ENCODE data around the gene NEURL1B.

NEURL1B gene

DNA sequence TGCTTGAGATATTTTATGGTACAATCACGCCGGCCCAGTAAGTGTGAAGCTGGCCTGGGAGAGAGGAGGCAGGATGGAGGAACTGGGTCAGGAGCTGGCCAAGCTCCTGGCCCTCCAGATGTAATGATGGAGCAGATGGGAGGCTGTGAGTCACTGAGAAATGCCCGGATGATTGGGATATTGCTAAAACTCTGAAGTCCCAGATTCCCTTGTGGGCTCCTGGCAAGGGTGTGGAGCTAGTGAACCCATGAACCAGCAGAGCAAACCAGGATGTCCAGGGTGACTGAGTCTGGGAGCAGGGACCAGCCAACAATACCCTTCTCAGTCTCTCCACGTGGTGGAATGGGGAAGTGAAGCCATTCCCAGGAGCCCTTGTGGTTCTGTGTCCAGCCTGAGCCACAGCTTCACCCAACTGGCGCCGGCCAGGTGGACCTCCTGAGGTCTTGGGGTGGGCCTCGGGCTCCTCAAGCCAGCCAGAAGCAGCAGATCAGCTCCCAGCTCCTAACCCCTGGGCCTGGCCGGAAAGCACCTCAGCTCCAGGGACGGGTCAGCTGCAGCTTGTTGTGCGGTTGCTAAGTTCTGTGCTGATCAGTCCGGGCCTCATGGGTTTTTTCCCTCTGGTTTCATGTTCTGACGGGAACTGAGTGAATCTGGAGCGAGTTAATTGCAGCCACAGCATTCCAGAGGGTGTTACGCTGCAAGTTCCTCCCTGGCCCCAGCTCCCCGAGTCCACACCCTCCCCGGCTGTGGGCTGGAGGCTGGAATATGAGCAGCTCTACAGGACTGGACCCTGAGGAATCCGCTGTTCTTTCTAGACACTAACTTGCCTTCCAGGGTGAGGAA, 92.3 kb downstream of the NEURL1B start:
- Histone ChIP-seq H3K4me1 (peaks cover 0 to 59% (median 37%) of the 10 kb centered on the region in 4 donors), H3K4me3 (peak overlapping the region in 1 of 2 donors; percentile 21), H3K27me3 (no peaks in the 10 kb centered on the region), H3K36me3 (no peaks in the 10 kb centered on the region), H3K9me3 (no peaks in the 10 kb centered on the region), H3K27ac (peak overlapping the region; percentile 90 to 94)
- DNase-seq: peak; percentile 92 to 95
- intact Hi-C loops (cut with DNase I; ENCODE audit: low total_unique reads): no loop called here
- TF ChIP-seq, protein P1, sequence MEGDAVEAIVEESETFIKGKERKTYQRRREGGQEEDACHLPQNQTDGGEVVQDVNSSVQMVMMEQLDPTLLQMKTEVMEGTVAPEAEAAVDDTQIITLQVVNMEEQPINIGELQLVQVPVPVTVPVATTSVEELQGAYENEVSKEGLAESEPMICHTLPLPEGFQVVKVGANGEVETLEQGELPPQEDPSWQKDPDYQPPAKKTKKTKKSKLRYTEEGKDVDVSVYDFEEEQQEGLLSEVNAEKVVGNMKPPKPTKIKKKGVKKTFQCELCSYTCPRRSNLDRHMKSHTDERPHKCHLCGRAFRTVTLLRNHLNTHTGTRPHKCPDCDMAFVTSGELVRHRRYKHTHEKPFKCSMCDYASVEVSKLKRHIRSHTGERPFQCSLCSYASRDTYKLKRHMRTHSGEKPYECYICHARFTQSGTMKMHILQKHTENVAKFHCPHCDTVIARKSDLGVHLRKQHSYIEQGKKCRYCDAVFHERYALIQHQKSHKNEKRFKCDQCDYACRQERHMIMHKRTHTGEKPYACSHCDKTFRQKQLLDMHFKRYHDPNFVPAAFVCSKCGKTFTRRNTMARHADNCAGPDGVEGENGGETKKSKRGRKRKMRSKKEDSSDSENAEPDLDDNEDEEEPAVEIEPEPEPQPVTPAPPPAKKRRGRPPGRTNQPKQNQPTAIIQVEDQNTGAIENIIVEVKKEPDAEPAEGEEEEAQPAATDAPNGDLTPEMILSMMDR (IDR thresholded peaks at IDR 0.05): no peak

GRCh38 chr5:172733974-172734346, 92.9 kb downstream of the NEURL1B start:
- intact Hi-C loops (cut with DNase I; ENCODE audit: low total_unique reads): no loop called here
- Histone ChIP-seq H3K27ac (peak overlapping the region; percentile 90 to 94), H3K4me1 (peaks cover 0 to 65% (median 37%) of the 10 kb centered on the region in 4 donors), H3K4me3 (peak overlapping the region in 1 of 2 donors; percentile 21), H3K9me3 (no peaks in the 10 kb centered on the region), H3K36me3 (no peaks in the 10 kb centered on the region), H3K27me3 (no peaks in the 10 kb centered on the region)
- TF ChIP-seq, protein P1 (IDR thresholded peaks at IDR 0.05): no peak
- DNase-seq: no peak

DNA sequence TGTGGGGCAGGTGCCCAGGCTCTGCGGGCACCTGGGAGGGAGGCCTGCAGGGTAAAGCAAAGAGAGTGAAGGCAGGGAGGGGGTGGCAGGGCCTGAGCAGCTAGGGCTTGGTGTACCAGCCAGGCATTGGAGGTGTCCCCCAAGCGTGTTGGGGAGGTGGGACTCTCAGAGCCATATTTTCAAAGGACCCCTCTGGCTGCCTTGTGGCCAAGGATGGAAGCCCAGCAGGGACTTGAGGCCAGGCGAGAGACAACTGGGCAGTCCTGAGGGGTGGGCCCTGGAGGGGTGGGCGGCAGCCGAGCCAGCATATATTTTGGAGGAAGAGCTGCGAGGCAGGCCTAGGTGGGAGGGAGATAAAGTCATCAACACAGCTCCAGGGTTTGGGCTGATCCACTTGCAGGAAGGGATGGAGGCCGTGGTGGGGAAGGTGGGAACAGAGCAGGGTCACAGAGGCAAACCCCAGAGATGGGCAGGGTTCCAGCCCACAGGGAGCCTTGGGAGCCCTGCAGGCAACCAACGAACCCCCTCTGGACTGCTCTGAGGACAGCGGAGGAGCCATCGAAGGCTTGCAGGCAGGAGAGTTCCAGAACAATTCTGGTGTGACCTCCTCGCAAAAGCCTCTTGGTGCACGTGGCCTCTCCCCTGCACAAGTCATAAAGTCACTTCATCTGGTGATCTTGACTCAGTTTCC, 94.2 kb downstream of the NEURL1B start:
- peaks cover 0 to 79% (median 49%) of the 10 kb centered on the region in 4 donors for H3K4me1 ChIP-seq
- H3K27ac ChIP-seq: peak overlapping the region; percentile 90 to 94
- H3K4me3 ChIP-seq: no peak overlapping the region
- H3K9me3 ChIP-seq: no peaks in the 10 kb centered on the region
- TF ChIP-seq, protein P1 (IDR thresholded peaks at IDR 0.05): no peak
- intact Hi-C loops (cut with DNase I; ENCODE audit: low total_unique reads): no loop called here
- H3K27me3 ChIP-seq: no peaks in the 10 kb centered on the region
- DNase-seq: peak; percentile 21 to 67
- H3K36me3 ChIP-seq: no peaks in the 10 kb centered on the region

DNA sequence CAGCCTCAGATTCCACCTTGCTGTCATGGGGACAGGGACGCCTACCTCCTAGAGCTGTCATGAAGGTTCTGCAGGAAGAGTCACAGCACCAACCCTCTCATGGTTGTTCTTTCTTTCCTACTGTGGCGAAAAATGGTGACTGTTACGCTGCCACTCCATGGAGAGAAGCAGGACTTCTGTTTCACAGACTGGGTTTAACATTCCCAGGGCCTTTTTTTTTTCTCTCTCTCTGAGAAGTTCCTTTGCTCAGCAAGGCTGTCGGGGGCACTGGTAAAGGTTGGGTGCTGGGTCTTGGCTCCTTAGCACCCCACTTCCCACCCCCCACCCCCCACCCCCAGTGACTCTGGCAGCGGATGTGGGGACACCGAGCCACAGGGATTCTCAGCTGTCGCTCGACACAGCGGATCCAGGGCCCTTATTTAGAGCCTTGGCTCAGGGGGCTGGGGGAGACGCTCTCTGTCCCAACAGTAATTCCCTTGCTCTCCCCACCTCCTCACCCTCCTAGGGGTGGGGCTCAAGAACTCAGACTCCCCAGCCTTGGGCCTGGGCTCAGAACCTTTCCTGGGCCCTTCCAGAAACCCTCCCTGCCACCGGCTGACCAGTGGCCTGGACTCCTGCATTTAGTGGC, 95.6 kb downstream of the NEURL1B start:
- Histone ChIP-seq H3K9me3 (no peaks in the 10 kb centered on the region), H3K27me3 (no peaks in the 10 kb centered on the region), H3K4me1 (peaks cover 0 to 84% (median 59%) of the 10 kb centered on the region in 4 donors), H3K36me3 (no peaks in the 10 kb centered on the region), H3K4me3 (no peak overlapping the region), H3K27ac (peak overlapping the region; percentile 90 to 94)
- intact Hi-C loops (cut with DNase I; ENCODE audit: low total_unique reads): no loop called here
- TF ChIP-seq, protein P1 (IDR thresholded peaks at IDR 0.05): no peak
- no peak for DNase-seq

DNA sequence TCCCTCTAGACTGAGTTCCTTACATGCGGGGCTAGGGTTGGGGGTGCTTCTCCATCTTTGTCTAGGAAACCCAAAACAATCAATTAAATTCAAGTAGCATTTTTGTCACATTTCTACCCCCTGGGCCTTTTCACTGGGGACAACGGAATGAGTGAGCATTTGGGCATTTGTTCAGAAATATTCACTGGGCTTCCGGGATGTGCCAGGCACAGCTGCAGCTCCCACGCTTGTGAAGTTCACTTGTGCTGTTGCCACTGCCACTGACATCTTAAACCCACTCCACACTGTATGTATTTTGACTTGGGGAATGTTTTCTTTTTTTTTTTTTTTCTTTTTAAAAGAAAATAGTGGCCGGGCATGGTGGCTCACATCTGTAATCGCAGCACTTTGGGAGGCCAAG, 98.3 kb downstream of the NEURL1B start:
- Histone ChIP-seq H3K4me3 (no peak overlapping the region), H3K27ac (peak overlapping the region; percentile 92 to 93), H3K36me3 (no peaks in the 10 kb centered on the region), H3K9me3 (no peaks in the 10 kb centered on the region), H3K27me3 (no peaks in the 10 kb centered on the region), H3K4me1 (peaks cover 0 to 83% (median 38%) of the 10 kb centered on the region in 4 donors)
- DNase-seq: no peak
- intact Hi-C loops (cut with DNase I; ENCODE audit: low total_unique reads): no loop called here
- TF ChIP-seq, protein P1 (IDR thresholded peaks at IDR 0.05): no peak
